Kidney capillary endothelial cell (primary cell): ENCODE measurements around the gene CA14.
A peak's percentile ranks its signal among the peaks of the same experiment; 100 is the strongest.
"Not testable (repeated sequence)": the region's sequence is repeated elsewhere in the genome, so short reads cannot be mapped to it uniquely, and the experiment has no call there.

Experiments
- DNase-seq: peaks from one replicate; pipeline ENCODE4 v3.0.0-alpha.2; 2018; ENCODE audit warnings: low spot score

Gene CA14

DNA sequence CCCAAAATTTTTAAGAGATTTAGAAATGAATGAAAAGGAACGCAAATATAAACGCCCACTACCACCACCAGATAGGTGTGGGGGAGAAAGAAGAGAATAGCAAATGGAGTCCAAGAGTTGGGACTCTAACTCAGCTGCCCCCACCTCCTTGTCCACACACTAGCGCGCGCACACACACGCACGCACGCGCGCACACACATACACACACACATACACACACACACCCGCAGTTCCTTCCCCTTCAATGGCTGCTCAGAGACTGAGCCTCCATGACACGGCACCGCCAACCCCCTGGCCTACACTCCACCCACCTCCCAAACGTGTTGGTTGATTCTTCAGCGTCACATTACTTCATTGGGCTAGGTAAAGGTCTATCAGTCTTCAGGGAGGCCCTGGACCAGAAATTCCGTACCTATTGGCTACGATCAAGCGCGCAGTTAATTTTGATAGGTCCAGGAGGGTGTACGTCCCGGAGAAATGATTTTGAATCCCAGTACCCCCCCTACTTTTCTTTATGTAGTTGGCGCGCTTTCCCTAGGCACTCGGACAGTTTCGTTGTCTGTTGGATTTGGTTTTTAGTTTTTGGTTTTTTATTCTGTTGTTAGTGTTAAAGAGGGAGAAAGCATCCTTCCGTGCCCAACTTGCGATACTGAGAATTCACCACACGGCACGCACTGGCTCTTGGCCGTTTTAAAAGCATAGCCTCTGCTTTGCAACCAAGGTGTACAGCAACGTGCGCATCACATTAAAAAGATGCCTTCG lies 21.5 kb upstream of the CA14 start, which contains the start of gene ANP32E:
Gene ANP32E, minus strand, starts transcription at position 261 of the 762 bp plus-strand sequence. CDS start 326 bp downstream, outside the sequence.
- DNase-seq, result peak; percentile 100

DNA sequence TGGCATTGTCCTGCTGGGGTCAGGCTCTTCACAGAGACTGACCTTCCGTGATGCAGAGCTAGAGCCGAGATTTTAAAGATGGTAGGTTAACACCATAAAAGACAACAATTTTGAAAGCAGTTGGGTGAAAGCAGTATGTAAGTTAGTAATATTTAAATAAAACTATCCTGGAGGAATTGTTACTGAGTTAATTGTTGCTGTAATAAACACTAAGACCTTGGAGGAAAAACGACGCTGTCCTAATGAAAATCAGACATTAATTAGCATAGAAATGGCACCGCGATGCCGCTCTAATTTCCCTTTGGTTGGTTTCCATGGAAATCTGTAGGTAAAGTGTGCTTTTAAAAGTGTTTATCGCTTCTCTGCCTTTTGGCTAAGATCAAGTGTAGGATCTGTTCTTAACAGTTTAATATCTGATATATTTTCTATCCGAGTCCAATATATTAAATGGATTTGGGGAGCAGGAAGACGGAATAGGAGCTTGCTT lies 20.9 kb upstream of the CA14 start:
- no peak for DNase-seq

DNA sequence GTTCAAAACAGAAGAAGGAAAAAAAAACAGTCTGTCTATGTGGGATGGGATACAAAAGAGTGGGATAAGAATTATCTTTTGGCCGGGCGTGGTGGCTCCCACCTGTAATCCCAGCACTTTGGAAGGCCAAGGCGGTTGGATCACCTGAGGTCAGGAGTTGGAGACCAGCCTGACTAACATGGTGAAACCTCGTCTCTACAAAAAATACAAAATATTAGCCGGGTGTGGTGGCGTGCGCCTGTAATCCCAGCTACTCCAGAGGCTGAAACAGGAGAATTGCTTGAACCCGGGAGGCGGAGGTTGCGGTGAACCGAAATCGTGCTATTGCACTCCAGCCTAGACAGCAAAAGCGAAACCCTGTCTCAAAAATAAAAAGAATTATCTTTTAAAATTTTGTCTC lies 20.4 kb upstream of the CA14 start:
- not testable (repeated sequence) for DNase-seq

DNA sequence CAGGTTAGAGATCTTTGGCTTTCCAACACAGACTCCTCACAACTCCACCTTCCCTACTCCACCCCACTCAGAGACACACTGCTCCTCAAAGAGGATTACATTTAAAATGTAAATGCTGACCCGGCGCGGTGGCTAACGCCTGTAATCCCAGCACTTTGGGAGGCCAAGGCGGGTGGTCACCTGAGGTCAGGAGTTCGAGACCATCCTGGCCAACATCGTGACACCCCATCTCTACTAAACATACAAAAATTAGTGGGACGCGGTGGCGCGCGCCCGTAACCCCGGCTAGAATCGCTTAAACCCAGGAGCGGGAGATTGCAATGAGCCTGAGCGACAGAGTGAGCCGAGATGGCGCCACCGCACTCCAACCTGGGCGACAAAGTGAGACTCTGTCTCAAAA lies 19.8 kb upstream of the CA14 start:
- no peak for DNase-seq

DNA sequence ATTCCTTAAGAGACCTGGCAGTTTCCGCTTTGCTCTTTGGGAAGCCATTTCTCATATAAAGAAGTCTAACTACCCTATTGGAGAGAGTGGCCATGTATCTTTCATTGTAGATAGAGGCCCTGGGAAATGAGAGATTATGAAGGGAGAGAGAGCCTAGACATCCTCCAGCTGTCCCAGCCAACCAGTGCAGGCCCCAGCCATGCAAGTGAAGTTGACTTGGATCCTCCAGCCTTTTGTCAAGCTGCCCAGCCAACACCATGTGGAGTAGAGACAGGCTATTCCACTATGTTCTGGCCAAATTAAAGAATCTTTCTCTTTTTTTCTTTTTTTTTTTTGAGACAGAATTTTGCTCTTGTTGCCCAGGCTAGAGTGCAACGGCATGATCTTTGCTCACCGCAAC lies 14.6 kb upstream of the CA14 start:
- no peak for DNase-seq

DNA sequence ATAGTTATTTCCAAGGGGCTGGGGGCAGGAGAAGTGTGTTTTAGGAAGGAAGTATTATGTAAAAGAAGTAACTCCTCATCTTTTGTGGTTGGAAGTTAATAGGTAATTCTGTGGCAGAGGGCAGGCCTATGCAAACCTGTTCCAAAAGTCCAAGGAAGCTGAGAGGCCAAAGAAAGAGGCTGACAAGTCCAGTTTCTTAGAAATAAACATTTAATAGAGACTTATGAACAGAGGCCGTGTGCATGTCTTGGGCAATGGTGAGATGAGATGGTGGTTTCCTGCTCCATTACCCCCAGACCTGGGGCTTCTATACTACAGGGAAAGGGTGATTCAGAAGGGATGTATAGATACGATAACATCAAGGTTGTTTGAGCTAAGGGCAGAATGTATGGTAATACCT lies 7.6 kb upstream of the CA14 start:
- no peak for DNase-seq

DNA sequence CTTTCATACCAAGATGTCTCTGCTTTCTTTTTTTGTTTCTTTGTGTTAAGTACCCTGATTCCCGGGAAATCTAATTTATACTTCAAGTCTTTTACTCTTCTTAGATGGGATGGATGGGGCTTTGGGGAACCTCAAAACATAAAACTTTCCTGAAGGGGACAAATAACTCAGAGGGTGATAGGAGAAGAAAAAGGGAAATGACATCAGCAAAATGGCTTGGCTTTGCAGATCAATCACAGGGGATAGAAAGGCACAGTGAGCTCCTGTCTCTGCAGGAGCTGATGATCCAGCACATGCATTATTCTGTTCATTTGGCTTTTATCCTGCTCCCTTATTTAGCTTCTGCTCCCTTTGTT lies 1.4 kb upstream of the CA14 start:
- no peak for DNase-seq

DNA sequence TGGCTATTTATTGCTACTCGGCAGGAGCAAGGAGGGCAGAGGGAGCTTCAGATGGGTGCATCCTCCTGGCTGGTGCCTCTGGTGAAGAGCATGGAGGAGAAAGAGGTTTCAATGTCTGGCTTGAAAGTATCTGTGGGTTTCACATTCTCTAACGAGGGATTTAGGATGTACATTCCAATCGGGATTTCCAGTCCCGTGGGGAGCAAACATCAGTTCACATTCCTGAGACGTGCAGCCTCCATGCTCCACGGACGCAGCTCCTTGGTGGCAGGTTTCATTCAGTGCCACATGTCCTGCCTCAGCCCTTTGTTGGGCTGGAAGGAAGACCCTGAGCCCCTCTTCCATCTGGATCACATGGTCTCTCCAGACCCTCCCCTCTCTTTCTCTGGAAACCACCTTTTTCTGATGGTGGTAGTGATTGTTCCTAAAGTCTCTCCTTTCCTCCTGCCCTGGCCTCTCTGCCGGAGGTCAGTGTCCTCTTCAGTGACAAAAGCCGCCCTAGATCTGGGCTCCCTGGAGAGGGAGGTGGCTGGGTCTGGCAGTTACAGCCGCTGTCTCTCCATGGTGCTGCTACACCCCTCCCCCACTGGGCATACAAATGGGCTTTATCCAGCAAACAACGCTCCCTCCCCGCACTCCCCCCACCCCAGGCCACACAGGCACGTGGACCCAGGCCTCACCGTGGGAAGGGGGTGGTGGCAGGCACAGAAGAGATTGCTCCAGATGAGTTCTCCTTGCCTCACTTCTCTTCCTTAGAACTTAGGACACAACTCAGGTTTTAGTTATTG lies 826 bp upstream of the CA14 start:
- no peak for DNase-seq

DNA sequence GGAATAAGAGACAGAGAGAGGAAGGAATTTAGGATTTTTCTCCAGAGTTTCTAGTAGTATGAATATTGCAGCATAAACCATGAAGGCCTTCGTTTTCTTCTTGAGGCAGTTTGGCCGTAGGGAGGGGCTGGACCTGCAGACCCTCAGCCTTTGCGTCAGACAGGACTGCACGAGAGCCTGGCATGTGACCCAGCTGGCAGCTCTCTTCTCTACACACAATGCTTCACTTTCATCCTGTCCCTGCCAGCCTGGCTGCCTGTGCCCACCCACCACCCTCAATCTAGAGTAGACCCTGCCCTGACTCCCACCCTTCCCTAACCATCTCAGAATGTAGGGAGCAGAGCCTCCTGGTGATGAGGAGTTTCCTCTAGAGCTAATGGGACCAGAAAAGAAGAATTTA lies 1.6 kb downstream of the CA14 start:
- DNase-seq, result no peak

DNA sequence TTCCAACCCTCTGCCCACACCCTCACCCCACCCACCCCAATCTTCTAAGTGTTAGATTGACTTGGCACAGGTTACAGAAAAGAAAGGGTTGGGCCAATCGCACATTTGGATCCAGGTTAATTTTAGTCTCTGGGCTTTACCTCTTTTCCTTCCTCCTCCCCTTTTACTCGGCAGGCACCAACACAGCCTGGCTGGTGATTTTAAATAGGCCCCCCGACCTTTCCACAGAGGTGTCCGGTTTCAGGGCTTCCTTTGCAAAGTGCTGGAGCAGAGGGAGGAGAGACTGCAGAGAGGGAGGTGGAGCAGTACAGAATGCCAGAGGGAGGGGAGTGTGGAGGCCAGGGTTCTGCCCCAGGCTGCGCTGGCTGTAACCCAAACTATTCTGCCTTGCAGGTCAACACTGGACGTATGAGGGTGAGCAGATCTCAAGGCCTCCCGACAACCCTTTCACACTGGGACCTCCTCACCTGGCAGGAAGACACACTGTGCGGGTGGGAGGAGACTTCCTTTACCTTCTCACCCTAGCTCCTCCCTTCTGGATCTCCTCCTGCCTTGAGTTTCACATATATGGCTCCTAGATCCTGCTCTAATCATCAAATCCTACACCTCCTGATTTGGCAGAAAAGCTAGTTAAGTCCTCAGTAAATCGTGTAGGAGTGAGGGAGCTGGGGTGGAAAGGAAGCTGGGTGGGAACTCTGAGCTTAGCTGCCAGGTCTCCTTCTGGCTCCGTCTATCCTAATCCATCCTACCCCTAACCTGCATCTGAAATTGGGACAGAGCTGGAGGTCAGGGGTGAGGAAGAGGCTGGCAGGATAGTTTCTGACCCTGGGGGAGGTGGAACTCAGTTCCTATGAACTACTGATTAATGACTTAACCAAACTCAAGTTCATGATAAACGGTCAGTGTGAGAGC lies 2.4 kb downstream of the CA14 start:
- DNase-seq, result no peak

DNA sequence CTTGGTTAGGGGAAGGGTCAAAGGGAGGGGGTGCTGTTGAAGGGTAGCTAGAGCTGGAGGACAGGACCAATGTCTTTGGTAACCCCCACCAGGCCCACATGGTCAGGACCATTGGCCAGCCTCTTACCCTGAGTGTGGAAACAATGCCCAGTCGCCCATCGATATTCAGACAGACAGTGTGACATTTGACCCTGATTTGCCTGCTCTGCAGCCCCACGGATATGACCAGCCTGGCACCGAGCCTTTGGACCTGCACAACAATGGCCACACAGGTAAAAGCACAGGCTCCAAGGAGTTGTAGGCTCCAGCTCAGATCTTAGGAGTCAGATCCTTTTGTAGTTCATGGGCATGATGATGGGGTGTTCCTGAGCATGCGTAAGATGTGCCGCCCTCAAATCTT lies 3.8 kb downstream of the CA14 start:
- DNase-seq, result no peak

DNA sequence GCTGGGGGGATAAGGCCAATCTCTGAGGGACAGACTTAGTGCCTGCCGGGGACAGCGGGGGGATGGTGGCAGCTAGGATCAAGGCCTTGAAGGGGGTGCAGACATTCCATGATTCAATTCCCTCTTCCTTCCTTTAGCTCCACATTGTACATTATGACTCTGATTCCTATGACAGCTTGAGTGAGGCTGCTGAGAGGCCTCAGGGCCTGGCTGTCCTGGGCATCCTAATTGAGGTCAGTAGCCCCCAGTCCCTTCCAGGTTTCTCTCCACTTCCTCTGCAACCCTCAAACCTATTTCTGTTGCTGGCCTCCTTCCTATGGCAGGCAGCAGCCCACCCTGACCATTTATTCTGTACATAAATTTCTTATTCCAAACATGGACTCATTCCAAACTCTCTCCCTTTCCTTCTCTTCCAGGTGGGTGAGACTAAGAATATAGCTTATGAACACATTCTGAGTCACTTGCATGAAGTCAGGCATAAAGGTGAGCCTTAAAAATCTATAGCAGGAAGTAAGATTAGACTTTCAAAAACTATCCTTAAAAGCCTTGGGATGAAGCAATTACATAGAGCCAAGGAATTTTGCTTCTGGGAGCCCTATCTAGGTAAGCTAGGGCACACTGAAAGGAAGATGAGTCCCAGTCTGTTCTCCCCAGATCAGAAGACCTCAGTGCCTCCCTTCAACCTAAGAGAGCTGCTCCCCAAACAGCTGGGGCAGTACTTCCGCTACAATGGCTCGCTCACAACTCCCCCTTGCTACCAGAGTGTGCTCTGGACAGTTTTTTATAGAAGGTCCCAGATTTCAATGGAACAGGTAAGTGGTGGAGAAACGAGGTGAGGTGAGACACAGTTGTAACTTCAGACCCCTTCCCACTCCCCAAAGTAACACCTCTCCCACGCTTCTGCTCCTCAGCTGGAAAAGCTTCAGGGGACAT lies 5.1 kb downstream of the CA14 start:
- DNase-seq, result no peak

DNA sequence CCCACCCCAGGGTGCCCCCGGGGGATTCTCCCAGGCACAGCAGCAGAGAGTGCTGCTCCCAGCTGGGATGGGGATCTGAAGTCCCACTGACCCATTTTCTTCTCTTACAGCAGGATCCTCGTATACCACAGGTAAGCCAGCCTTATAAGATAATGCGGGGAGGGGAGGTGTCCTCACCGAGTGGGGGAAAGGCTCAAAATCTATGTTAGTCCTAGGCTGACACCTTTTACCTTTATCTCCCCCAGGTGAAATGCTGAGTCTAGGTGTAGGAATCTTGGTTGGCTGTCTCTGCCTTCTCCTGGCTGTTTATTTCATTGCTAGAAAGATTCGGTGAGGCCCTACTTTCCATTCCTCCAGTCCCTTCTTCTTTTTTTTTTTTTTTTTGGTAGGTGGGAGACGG lies 6.0 kb downstream of the CA14 start:
- no peak for DNase-seq

DNA sequence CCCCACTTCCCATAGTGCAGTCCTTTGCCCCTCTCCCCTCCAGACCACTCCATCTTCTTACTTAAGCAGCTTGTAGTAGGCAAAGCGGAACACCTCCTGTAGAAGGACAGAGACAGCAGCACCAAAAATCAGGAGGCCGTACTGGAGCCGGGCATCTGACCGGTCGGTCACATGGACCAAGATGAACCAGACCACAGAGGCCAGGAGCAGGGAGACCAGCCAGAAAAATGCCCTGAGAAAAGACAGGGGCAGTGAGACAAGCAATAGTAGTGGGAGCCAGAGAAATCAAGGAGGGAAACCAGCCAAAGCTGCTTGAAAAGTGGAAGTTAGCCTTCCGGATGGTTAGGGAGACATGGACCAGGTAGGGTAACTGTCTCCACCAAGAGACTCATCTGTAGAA lies 10.3 kb downstream of the CA14 start:
- no peak for DNase-seq

DNA sequence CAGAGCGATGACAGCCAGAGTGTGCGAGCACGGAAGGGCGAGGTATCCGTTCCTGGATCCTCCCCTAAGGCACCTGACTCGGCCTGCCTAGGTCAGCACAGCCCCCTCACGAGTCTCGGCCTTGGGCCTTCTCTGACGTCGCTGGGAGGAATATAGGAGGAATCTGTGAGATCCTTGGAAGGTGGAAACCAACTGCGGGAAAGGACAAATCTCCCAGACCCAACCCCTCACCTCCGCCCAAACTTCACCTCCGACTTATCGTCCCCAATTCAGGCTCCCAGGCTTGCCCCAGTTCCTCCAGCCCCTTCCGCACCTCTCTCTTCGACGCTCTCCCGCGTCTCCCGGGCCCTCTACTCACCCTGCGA lies 10.7 kb downstream of the CA14 start:
- DNase-seq, result no peak

DNA sequence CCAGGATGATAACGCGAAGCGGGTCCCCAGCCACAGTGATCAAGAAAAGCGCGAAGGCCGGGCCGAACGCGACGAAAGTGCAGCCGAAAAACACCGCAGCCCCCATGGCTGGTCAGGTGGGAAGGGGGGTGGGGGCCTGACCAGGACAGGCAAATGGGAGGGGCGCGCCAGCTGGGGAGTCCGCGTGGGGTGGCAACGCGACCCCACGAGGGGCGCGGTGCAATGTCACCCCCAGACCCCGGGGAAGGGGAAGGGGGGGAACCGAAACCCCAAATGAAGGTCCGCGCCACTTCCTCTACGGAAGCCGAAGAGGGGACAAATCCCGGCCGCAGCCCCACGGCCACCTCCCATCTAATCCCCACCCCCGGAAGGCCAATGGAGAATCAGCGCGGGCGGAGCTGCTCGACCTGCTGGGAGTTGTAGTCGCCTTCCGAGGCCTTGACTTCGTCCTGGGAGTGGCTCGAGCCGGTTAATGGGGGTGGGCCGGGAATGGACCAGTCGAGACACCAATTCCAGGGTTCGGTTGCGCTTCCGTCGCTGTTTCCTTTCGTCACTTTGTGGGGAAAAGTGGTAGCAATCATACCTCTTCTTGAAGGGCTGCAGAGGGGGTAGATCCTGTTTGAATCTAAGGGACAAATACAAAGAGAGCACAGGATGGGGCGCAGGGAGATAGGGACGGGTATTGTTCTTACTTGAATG lies 11.3 kb downstream of the CA14 start, which contains the start of gene APH1A:
Gene APH1A, minus strand, starts transcription at position 312 of the 699 bp plus-strand sequence. Its CDS starts 206 bp downstream, at position 106.
- peak; percentile 93 for DNase-seq

DNA sequence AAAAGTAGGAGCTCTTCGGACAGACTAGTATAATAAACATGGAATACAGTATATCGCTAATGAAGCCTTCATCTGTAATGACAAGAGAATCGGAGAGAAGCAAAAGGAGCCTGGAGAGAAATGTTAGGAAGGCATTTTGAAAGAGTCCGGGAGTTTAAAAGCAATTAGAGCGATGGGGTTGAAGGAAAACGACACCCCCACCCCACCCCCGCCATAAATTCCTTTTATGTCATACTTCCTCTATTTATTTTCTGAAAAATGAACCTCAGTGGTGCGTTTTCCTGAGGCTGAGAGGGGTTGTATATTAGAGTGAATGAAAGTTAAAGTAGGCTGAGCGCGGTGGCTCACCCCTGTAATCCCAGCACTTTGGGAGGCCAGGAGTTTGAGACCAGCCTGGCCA lies 11.9 kb downstream of the CA14 start:
- DNase-seq, result peak; percentile 36

DNA sequence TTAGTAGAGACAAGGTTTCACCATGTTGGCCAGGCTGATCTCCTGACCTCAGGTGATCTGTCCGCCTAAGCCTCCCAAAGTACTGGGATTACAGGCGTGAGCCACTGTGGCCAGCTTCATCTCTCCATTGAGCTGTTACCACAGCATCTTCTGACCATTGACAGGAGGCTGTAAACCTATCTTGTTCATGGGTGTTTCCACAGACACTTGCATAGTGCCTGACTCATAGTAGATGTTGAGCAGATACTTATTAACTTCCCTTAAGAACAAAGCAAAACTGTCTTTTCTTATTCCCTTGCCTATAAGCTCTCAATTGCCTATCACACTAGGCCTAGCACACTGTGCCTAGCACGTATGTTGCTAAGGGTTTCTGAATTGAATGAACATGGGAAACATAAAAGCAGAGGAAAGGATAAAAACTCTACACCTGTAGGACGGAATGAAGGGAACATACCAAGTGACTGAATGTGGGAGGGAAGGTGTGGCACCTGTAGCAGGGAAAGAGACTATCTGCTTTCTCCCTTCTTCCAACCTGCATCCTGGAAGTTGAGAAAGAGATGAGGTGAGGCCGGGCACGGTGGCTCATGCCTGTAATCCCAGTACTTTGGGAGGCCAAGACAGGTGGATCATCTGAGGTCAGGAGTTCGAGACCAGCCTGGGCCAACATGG lies 13.9 kb downstream of the CA14 start:
- DNase-seq, result no peak

DNA sequence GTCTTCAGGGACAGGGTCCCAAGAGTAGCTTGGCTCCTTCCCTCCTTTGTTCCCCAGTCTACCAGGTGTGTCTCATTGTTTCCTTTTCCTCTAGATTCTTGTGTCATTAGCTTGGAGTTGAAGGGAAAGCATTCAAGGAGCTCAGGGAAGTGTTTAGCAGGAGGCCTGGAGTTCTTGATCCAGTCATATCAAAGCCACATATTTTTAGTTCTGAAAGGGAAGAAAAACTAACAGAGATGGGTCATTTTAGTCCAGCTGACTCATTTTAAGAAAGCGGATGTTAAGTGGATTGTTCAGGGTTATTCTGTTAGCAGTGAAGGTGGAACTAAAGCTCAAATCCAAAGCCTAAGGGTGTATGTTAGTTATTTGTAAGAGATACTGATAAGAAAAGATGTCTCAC lies 15.7 kb downstream of the CA14 start:
- peak; percentile 52 for DNase-seq

DNA sequence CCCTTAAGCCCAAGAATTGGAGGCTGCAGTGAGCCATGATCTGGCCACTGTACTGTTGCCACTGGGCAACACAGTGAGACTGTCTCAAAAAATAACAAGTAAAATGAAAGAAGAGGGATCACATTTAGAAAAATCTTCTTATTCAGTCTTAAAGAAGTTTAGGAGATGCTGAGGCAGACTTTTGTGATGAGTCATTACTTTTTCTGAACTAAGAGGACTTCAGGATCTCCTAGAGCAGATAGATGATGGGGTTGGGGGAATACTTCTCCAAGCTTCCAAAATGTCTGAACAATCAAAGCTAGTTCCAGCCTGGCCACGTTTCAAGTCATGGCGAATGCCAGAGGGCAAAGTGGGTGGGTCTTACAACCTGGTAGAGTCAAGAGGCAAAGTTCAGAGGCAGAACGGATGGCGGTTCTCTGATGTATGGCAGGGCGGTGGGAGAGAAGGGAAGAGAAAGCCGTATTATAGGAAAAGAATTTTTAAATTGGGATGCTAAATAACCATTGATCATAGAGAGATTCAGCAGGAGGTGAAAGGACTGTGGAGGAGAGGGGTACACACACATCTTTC lies 22.6 kb downstream of the CA14 start:
- DNase-seq, result no peak
